Transverse colon (tissue), 4 donors: ENCODE measurements around the gene JADE3.

Experiments
- CTCF ChIP-seq, 5 experiments: fragments of 200-600 bp in 3 of 5; fragments of 450-650 bp in 2 of 5; sonication (generic) in 3 of 5; IDR thresholded peaks; 1 replicate in 2 of 5; 2 replicates in 3 of 5; pipeline ENCODE4 v1.5.1; 2016 to 2017; ENCODE audit warnings: antibody characterized with exemption in 5 of 5, inconsistent platforms in 3 of 5, mild to moderate bottlenecking in 2 of 5, moderate library complexity in 1 of 5
- POLR2AphosphoS5 ChIP-seq, 3 donors: sonication (generic); formaldehyde crosslinking; IDR thresholded peaks; one replicate each; pipeline ENCODE4 v1.6.1; 2016; ENCODE audit warnings: antibody characterized with exemption in 3 of 3

GRCh38 chrX:46953137-46953527 is 40.9 kb downstream of the JADE3 start:
- TF ChIP-seq CTCF (IDR thresholded peaks at IDR 0.05) (no peak), POLR2AphosphoS5 (IDR thresholded peaks at IDR 0.05) (no peak)
